Measurements from ENCODE around the gene ACOT7. TPM values are rescaled to one million over a fixed set of nuclear protein-coding genes. Genes with fewer than 3 reads are reported as not detected.

ACOT7 gene
- total RNA-seq, 2 experiments from 2014 or later, result 97.0 to 102 TPM

DNA sequence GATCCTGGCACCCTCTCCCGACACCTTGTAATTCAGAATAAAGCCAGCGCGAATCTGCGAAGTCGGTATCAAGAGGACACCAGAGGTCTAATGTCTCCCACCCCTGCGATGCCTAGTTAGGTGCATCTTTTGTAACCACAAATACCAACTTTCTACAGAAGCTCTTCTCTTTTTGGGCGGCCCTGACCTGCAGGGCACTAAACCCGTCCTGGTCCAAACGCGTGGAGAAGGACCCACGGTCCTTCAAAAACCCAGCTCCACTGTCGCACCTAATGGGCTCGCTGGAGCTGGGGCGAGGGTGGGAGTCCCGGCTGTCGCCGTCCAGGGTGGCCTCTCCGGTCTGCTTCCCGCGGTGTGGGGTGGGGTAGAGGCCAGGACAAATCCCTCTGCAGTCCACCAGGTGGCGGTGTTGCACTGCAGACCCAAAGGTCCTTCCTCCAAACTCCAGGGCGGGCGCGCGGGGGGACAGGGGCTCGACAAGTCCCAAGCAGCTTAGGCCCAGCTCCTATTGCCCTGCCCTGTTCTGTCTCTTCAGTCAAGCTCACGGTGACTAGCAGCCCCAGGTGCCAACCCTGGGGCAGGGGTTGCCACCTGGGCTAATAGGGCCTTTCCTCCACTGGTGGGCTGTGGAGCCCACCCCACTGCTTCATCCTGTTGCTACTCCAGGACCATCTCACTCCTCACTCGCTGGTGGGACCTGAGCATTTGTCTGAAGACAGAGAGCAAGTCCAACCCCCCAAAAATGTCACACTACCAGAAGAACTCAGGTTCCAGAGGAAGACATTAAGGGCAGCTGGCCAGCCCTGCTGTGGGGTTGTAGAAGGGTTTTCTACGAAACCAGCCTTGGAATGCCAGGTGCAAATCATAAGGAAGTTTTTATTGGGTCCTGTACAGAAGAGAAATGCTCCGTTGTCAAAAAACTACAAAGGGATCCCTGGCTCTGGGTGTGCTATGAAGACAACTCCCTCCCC lies 146.8 kb downstream of the ACOT7 start:
- H3K4me3 Mint-ChIP-seq, result peak overlapping the region; percentile 57
- H3K4me1 Mint-ChIP-seq (ENCODE audit: low read depth), result peaks cover 10% of the 10 kb centered on the region
- no peak overlapping the region for H3K27ac Mint-ChIP-seq
- CTCF ChIA-PET, result interaction anchor here (0.6 to 5.1 kb wide), 55 partner anchors 9 to 306 kb away, joined by 3 to 73 read pairs (median 4); partner anchors contain the start of genes ACOT7, GPR153, HES2 and ICMT
- H3K9me3 Mint-ChIP-seq (ENCODE audit: insufficient read depth), result no peaks in the 10 kb centered on the region
- peaks cover 58% of the 10 kb centered on the region for H3K27me3 Mint-ChIP-seq (ENCODE audit: low read depth)
- POLR2A ChIA-PET, result interaction anchor here (1.0 kb wide), 2 partner anchors 157 to 243 kb away, joined by 3 read pairs; no protein-coding TSS in a partner anchor
- peak; percentile 85 for DNase-seq
- H3K36me3 Mint-ChIP-seq (ENCODE audit: low read depth), result no peaks in the 10 kb centered on the region
- peak; percentile 64 for ATAC-seq

GRCh38 chr1:6245869-6246496 lies 147.6 kb downstream of the ACOT7 start:
- DNase-seq (peak; percentile 73), ATAC-seq (peak; percentile 21)
- H3K36me3 Mint-ChIP-seq (ENCODE audit: low read depth), result no peaks in the 10 kb centered on the region
- H3K4me1 Mint-ChIP-seq (ENCODE audit: low read depth), result peaks cover 16% of the 10 kb centered on the region
- H3K9me3 Mint-ChIP-seq (ENCODE audit: insufficient read depth), result no peaks in the 10 kb centered on the region
- H3K27me3 Mint-ChIP-seq (ENCODE audit: low read depth), result peaks cover 62% of the 10 kb centered on the region
- CTCF ChIA-PET, result interaction anchor here (0.6 to 5.1 kb wide), 45 partner anchors 9 to 307 kb away, joined by 3 to 73 read pairs (median 5); partner anchors contain the start of genes ACOT7, GPR153, HES2 and ICMT
- POLR2A ChIA-PET, result interaction anchor here (1.0 kb wide), 2 partner anchors 157 to 244 kb away, joined by 3 read pairs; no protein-coding TSS in a partner anchor
- H3K4me3 Mint-ChIP-seq, result no peak overlapping the region
- no peak overlapping the region for H3K27ac Mint-ChIP-seq

GRCh38 chr1:6245086-6245868 lies 148.3 kb downstream of the ACOT7 start:
- DNase-seq (peak; percentile 85), ATAC-seq (peak; percentile 81)
- H3K27ac Mint-ChIP-seq, result no peak overlapping the region
- ChIA-PET CTCF (interaction anchor here (0.6 to 5.1 kb wide), 29 partner anchors 8 to 209 kb away, joined by 3 to 73 read pairs (median 4); partner anchors contain the start of genes ACOT7, GPR153, ICMT and RNF207), POLR2A (interaction anchor here (1.0 kb wide), 1 partner anchor 158 kb away, joined by 3 read pairs; no protein-coding TSS in a partner anchor)
- no peaks in the 10 kb centered on the region for H3K9me3 Mint-ChIP-seq (ENCODE audit: insufficient read depth)
- H3K4me1 Mint-ChIP-seq (ENCODE audit: low read depth), result peaks cover 16% of the 10 kb centered on the region
- no peak overlapping the region for H3K4me3 Mint-ChIP-seq
- H3K36me3 Mint-ChIP-seq (ENCODE audit: low read depth), result no peaks in the 10 kb centered on the region
- peaks cover 60% of the 10 kb centered on the region for H3K27me3 Mint-ChIP-seq (ENCODE audit: low read depth)

DNA sequence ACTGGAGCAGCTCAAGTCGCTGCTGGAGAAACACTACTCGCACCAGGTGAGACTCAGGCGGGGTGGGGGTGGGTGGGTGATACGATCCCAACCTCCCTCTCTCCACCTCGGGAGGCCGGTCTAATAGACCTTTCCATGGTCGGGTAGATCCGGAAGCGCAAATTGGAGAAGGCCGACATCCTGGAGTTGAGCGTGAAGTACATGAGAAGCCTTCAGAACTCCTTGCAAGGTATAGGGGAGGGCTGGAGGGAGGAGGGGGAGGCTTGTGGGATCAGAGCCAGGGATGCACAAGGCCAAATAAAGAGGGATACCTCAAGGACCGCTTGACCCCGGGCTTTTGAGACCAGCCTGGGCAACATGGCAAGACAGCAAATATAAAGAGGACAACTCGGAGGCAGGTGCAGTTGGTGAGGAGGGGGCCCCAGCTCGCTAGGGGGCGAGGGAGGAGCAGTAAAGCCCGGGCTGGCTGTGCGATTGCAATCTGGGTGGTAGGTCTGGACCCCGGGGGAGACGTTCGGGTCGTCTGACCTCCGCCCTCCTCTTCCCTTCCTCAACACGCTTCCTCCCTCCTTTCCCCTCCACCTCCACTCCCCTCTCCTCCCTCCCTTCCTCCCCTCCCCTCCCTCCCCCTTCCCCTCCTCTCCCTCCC lies 149.0 kb downstream of the ACOT7 start:
- DNase-seq (no peak), ATAC-seq (no peak)
- Mint-ChIP-seq H3K27me3 (ENCODE audit: low read depth) (peaks cover 63% of the 10 kb centered on the region), H3K4me1 (ENCODE audit: low read depth) (peaks cover 16% of the 10 kb centered on the region), H3K9me3 (ENCODE audit: insufficient read depth) (no peaks in the 10 kb centered on the region), H3K4me3 (no peak overlapping the region), H3K27ac (no peak overlapping the region), H3K36me3 (ENCODE audit: low read depth) (no peaks in the 10 kb centered on the region)
- POLR2A ChIA-PET, result no interaction called here
- CTCF ChIA-PET, result interaction anchor here (0.6 to 5.1 kb wide), 14 partner anchors 8 to 193 kb away, joined by 3 to 73 read pairs (median 4); partner anchors contain the start of genes GPR153, ICMT and RNF207

GRCh38 chr1:6243993-6244392 lies 149.6 kb downstream of the ACOT7 start, which contains the start of gene HES3:
Gene HES3, plus strand, starts transcription at chr1:6244179. Its CDS starts 187 bp downstream, at chr1:6244366.
- H3K4me3 Mint-ChIP-seq, result no peak within 1 kb of the TSS
- ChIA-PET CTCF (interaction anchor here (1.0 to 5.1 kb wide), 5 partner anchors 7 to 105 kb away, joined by 3 to 73 read pairs (median 4); partner anchors contain the start of gene ICMT), POLR2A (no interaction called here)
- peaks cover 69% of the 10 kb centered on the region for H3K27me3 Mint-ChIP-seq (ENCODE audit: low read depth)
- no peaks in the 10 kb centered on the region for H3K9me3 Mint-ChIP-seq (ENCODE audit: insufficient read depth)
- H3K36me3 Mint-ChIP-seq (ENCODE audit: low read depth), result no peaks in the 10 kb centered on the region
- DNase-seq (no peak), ATAC-seq (no peak)
- H3K4me1 Mint-ChIP-seq (ENCODE audit: low read depth), result peaks cover 19% of the 10 kb centered on the region
- H3K27ac Mint-ChIP-seq, result no peak within 1 kb of the TSS

- H3K4me3 Mint-ChIP-seq, result no peak overlapping the region
- H3K4me1 Mint-ChIP-seq (ENCODE audit: low read depth), result peaks cover 19% of the 10 kb centered on the region
- no peaks in the 10 kb centered on the region for H3K9me3 Mint-ChIP-seq (ENCODE audit: insufficient read depth)
- H3K27ac Mint-ChIP-seq, result no peak overlapping the region
- ChIA-PET POLR2A (no interaction called here), CTCF (interaction anchor here (1.2 kb wide), 1 partner anchor 180 kb away, joined by 4 read pairs; no protein-coding TSS in a partner anchor)
- peaks cover 63% of the 10 kb centered on the region for H3K27me3 Mint-ChIP-seq (ENCODE audit: low read depth)
- no peaks in the 10 kb centered on the region for H3K36me3 Mint-ChIP-seq (ENCODE audit: low read depth)
- ATAC-seq, result no peak
- no peak for DNase-seq
Measured at GRCh38 chr1:6243053-6243834, 150.3 kb downstream of the ACOT7 start.

DNA sequence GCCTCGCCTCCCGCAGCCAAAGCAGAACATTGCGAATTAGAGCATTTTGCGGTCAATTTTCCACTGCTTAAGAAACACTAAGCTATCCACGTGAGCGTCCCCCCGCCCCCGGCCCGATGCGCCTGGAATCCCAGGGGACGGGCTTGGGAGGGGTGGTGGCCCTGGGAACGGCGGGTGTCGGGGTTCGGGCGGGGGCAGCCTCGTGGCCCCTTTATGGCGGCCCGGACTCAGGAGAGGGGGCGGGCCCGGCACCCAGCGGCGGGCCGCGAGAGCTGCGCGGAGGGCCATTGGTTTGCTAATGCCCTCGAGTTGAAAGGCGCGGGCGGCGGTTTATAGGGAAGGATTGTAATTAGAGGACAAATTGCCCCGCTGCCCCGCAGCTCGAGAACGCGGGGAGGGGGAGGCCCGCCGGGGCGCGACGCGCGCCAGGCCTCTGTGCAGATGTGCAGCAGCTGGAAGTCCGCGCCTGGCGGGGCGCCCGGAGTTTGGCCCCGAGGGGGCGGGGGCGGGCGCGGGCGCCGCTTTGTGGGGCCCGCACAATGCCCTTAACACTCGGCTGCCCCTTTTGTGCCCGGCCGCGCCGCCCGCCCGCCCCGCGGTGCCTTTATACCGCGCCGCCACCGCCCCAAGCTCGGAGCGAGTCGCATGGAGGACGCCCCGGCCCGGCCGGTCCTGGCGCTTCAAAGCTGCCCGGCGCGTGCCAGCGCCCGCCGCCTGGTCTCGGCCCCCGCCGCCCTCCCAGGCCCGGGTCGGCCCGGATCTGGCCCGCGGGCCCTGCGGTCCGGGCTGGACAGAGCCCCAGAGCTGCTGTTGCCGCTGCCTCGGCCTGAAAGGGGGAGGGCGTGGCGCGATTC lies 151.5 kb downstream of the ACOT7 start:
- Mint-ChIP-seq H3K36me3 (ENCODE audit: low read depth) (no peaks in the 10 kb centered on the region), H3K4me1 (ENCODE audit: low read depth) (peaks cover 19% of the 10 kb centered on the region), H3K4me3 (no peak overlapping the region), H3K9me3 (ENCODE audit: insufficient read depth) (no peaks in the 10 kb centered on the region), H3K27me3 (ENCODE audit: low read depth) (peaks cover 53% of the 10 kb centered on the region), H3K27ac (no peak overlapping the region)
- ChIA-PET POLR2A (no interaction called here), CTCF (interaction anchor here (1.0 to 1.2 kb wide), 2 partner anchors 37 to 181 kb away, joined by 3 to 4 read pairs; no protein-coding TSS in a partner anchor)
- ATAC-seq (no peak), DNase-seq (no peak)

DNA sequence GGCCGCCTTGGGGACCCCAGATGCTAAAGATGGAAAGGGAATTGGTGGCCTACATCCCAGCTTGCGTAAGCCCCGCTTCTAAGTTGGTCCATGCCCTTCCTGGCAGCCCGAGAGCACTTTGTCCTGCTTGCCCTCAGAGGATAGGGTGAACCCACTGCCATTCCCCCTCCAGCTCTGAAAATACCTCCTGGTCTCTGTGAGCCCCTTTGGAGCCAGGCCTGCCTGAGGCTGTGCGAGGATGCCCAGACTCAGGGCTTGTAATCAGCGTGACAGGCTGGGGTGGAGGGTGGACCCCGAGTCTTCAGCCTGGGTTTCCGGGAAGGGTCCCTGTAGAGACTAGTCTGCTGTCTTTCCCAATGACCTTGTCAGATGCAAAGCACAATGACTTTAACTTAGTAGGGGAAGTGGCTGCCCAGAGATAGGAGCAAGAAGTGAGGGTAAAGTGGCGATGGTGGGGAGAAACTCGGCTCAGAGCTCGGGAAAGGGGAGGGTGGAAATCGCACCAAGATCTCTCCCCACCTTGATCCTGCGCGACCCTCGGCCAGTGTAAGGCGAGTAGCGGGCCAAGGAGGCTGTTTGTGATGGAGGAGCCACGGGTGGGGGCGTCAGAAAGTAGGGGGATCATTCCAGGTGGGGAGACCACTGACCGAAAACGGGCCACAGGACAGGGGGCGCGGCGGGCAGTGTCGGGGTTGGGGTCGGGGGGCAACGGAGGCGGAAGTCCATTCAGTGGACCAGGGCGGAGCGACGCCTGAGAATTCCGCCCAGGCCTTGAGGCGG lies 152.3 kb downstream of the ACOT7 start:
- Mint-ChIP-seq H3K4me3 (no peak overlapping the region), H3K9me3 (ENCODE audit: insufficient read depth) (no peaks in the 10 kb centered on the region), H3K36me3 (ENCODE audit: low read depth) (no peaks in the 10 kb centered on the region), H3K27me3 (ENCODE audit: low read depth) (peaks cover 46% of the 10 kb centered on the region), H3K27ac (no peak overlapping the region), H3K4me1 (ENCODE audit: low read depth) (peaks cover 13% of the 10 kb centered on the region)
- DNase-seq, result no peak
- no peak for ATAC-seq
- ChIA-PET CTCF (interaction anchor here (1.0 kb wide), 1 partner anchor 36 kb away, joined by 3 read pairs; no protein-coding TSS in a partner anchor), POLR2A (no interaction called here)

Measured in activated CD8-positive, alpha-beta T cell treated with anti-CD3 and anti-CD28 coated beads, Interleukin-2, amount 10 ng/mL, durations not matched to agents 7 days and 5 days (primary cell).